H9 (cell line): ENCODE results near the gene IDUA. TPM values are rescaled to one million over a fixed set of nuclear protein-coding genes. Genes with fewer than 3 reads are reported as not detected.

Experiments used
- DNase-seq: peaks from one replicate; pipeline ENCODE4 v3.0.0-alpha.2; 2017
- H2AFZ ChIP-seq: one replicate; pipeline ENCODE4 v1.6.1; 2013; ENCODE audit warnings: mild to moderate bottlenecking, low read length, control low read depth, moderate library complexity
- H2AK5ac ChIP-seq: 2 replicates; pipeline ENCODE4 v1.6.1; 2013; ENCODE audit warnings: low read length, control low read depth, mixed read lengths; ENCODE audit not compliant: insufficient read length
- H2BK120ac ChIP-seq: one replicate; pipeline ENCODE4 v1.6.1; 2013; ENCODE audit warnings: low read depth, mild to moderate bottlenecking, low read length, control low read depth, inconsistent platforms; ENCODE audit not compliant: poor library complexity, severe bottlenecking
- H2BK12ac ChIP-seq: 2 replicates; pipeline ENCODE4 v1.6.1; 2013; ENCODE audit warnings: low read length, control low read depth, mixed read lengths, low read depth; ENCODE audit not compliant: insufficient read length
- H2BK15ac ChIP-seq: 2 replicates; pipeline ENCODE4 v1.6.1; 2013; ENCODE audit warnings: low read depth, low read length, control low read depth
- H2BK20ac ChIP-seq: one replicate; pipeline ENCODE4 v1.6.1; 2013; ENCODE audit warnings: low read depth, mild to moderate bottlenecking, low read length, control low read depth, inconsistent platforms; ENCODE audit not compliant: poor library complexity, severe bottlenecking
- H2BK5ac ChIP-seq: 2 replicates; pipeline ENCODE4 v1.6.1; 2013; ENCODE audit warnings: low read length, control low read depth, mixed read lengths; ENCODE audit not compliant: insufficient read length
- H3K14ac ChIP-seq: 2 replicates; pipeline ENCODE4 v1.6.1; 2013; ENCODE audit warnings: low read length, control low read depth; ENCODE audit not compliant: insufficient read depth
- H3K18ac ChIP-seq: 2 replicates; pipeline ENCODE4 v1.6.1; 2013; ENCODE audit warnings: low read depth, mild to moderate bottlenecking, mixed read lengths, low read length, control low read depth; ENCODE audit not compliant: insufficient read length
- H3K23ac ChIP-seq: 2 replicates; pipeline ENCODE4 v1.6.1; 2013; ENCODE audit warnings: low read length, control low read depth, mixed read lengths, low read depth; ENCODE audit not compliant: insufficient read length
- H3K23me2 ChIP-seq: 2 replicates; pipeline ENCODE4 v1.6.1; 2013; ENCODE audit warnings: low read depth, mild to moderate bottlenecking, mixed read lengths, low read length, control low read depth; ENCODE audit not compliant: insufficient read length, poor library complexity, severe bottlenecking
- H3K27ac ChIP-seq: 2 replicates; pipeline ENCODE4 v1.5.1; 2013; ENCODE audit warnings: low read length, control low read depth, mixed read lengths, low read depth; ENCODE audit not compliant: insufficient read length
- H3K27me3 ChIP-seq: 2 replicates; pipeline ENCODE4 v1.6.1; 2013; ENCODE audit warnings: low read length, control low read depth, inconsistent platforms; ENCODE audit not compliant: insufficient read depth
- H3K4ac ChIP-seq: 2 replicates; pipeline ENCODE4 v1.6.1; 2013; ENCODE audit warnings: low read depth, mild to moderate bottlenecking, control low read depth, inconsistent platforms, low read length, moderate library complexity
- H3K4me1 ChIP-seq: 2 replicates; pipeline ENCODE4 v1.6.1; 2013; ENCODE audit warnings: low read length, control low read depth, inconsistent platforms; ENCODE audit not compliant: insufficient read depth
- H3K4me2 ChIP-seq: 2 replicates; pipeline ENCODE4 v1.6.1; 2013; ENCODE audit warnings: low read length, control low read depth, mixed read lengths; ENCODE audit not compliant: insufficient read length, insufficient read depth
- H3K56ac ChIP-seq: 2 replicates; pipeline ENCODE4 v1.6.1; 2013; ENCODE audit warnings: low read depth, mild to moderate bottlenecking, mixed read lengths, low read length, control low read depth; ENCODE audit not compliant: insufficient read length
- H3K79me1 ChIP-seq: 2 replicates; pipeline ENCODE4 v1.6.1; 2013; ENCODE audit warnings: low read depth, mild to moderate bottlenecking, moderate library complexity, low read length, control low read depth, inconsistent platforms; ENCODE audit not compliant: insufficient read depth, poor library complexity, severe bottlenecking
- H3K79me2 ChIP-seq: 2 replicates; pipeline ENCODE4 v1.6.1; 2013; ENCODE audit warnings: low read length, control low read depth, inconsistent platforms; ENCODE audit not compliant: insufficient read depth
- H3K9ac ChIP-seq: 2 replicates; pipeline ENCODE4 v1.6.1; 2013; ENCODE audit warnings: low read length, control low read depth, mixed read lengths; ENCODE audit not compliant: insufficient read length; ENCODE audit errors: extremely low read depth
- H3K9me3 ChIP-seq: one replicate; pipeline ENCODE4 v1.6.1; 2013; ENCODE audit warnings: low read depth, low read length, inconsistent platforms; ENCODE audit not compliant: control insufficient read depth
- H3T11ph ChIP-seq: one replicate; pipeline ENCODE4 v1.6.1; 2013; ENCODE audit warnings: mild to moderate bottlenecking, low read length, control low read depth, inconsistent platforms
- H4K20me1 ChIP-seq: one replicate; pipeline ENCODE4 v1.6.1; 2013; ENCODE audit not compliant: control insufficient read depth, insufficient read length, insufficient read depth
- H4K5ac ChIP-seq: 2 replicates; pipeline ENCODE4 v1.6.1; 2013; ENCODE audit warnings: low read depth, mild to moderate bottlenecking, mixed read lengths, low read length, control low read depth; ENCODE audit not compliant: insufficient read length
- H4K8ac ChIP-seq: replicated peaks from 2 replicates; pipeline ENCODE4 v1.6.1; 2013; ENCODE audit warnings: low read length, control low read depth, mixed read lengths, low read depth; ENCODE audit not compliant: insufficient read length
- H4K91ac ChIP-seq: 2 replicates; pipeline ENCODE4 v1.6.1; 2013; ENCODE audit warnings: low read depth, mild to moderate bottlenecking, moderate library complexity, mixed read lengths, low read length, control low read depth; ENCODE audit not compliant: insufficient read length
- H3K27ac Mint-ChIP-seq, 3 experiments: 2 replicates in 2 of 3; 3 replicates in 1 of 3; pipeline ENCODE4 v1.8.0; 2020 to 2021; ENCODE audit warnings: mixed read lengths in 3 of 3, mild to moderate bottlenecking in 1 of 3, moderate library complexity in 1 of 3
- H3K27me3 Mint-ChIP-seq: 2 replicates; pipeline ENCODE4 v1.8.0; 2021; ENCODE audit warnings: low read depth, mild to moderate bottlenecking, moderate library complexity, mixed read lengths
- H3K36me3 Mint-ChIP-seq, 3 experiments: 2 replicates in 2 of 3; 3 replicates in 1 of 3; pipeline ENCODE4 v1.8.0; 2020 to 2021; ENCODE audit warnings: low read depth in 3 of 3, mixed read lengths in 3 of 3; ENCODE audit not compliant: insufficient read depth in 1 of 3
- H3K4me1 Mint-ChIP-seq, 2 experiments: 2 replicates each; pipeline ENCODE4 v1.8.0; 2020; ENCODE audit warnings: mixed read lengths in 2 of 2
- H3K4me3 Mint-ChIP-seq, 2 experiments: 2 replicates in 1 of 2; 3 replicates in 1 of 2; pipeline ENCODE4 v1.8.0; 2020 to 2021; ENCODE audit warnings: mild to moderate bottlenecking in 2 of 2, mixed read lengths in 2 of 2, moderate library complexity in 1 of 2
- H3K9me3 Mint-ChIP-seq, 2 experiments: 2 replicates in 1 of 2; 3 replicates in 1 of 2; pipeline ENCODE4 v1.8.0; 2020; ENCODE audit warnings: mild to moderate bottlenecking in 2 of 2, mixed read lengths in 2 of 2, moderate library complexity in 1 of 2
- WGBS: extraction: QIAGEN DNeasy Blood & Tissue Kit; methylation state at CpG from one replicate; pipeline ENCODE4 v1.1.7; 2013; ENCODE audit warnings: missing lambda C conversion rate, low lambda C conversion rate, mixed read lengths; ENCODE audit not compliant: insufficient read length; ENCODE audit errors: extremely low coverage; 5-methylcytosine and 5-hydroxymethylcytosine counted together
- total RNA-seq: library from RNA; stranded (reverse); gene quantifications from 2 replicates; pipeline ENCODE4 v1.2.1, GENCODE V29; 2021
- TF ChIP-seq, protein P1 (sequence below): fragments of 200-600 bp; sonication (generic); conservative IDR thresholded peaks from 3 replicates; pipeline ENCODE4 v1.8.0; 2021; ENCODE audit warnings: antibody characterized with exemption, mild to moderate bottlenecking

IDUA gene
- total RNA-seq, 1 experiment from 2014 or later = 14.5 TPM

DNA sequence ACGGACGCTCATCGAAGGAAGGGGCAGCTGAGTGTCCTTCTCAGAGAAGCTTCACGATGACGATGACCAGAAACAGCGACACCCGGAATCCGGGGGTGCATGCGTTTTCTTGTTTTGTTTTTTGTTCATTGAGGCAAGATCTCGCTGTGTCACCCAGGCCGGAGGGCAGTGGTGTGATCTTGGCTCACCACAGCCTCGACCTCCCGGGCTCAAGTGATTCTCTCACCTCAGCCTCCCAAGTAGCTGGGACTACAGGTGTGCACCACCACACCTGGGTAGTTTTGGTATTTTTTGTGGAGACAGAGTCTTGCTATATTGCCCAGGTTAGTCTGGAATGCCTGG lies 33.3 kb upstream of the IDUA start:
- no peak for DNase-seq
- Histone ChIP-seq H3K56ac (no peak overlapping the region), H4K91ac (no peak overlapping the region), H3T11ph (no peak overlapping the region), H3K4ac (no peak overlapping the region), H2BK20ac (no peak overlapping the region), H2AFZ (no peak overlapping the region), H3K79me2 (no peaks in the 10 kb centered on the region), H3K4me1 (no peaks in the 10 kb centered on the region), H2BK120ac (no peak overlapping the region), H3K23ac (no peak overlapping the region), H3K79me1 (no peaks in the 10 kb centered on the region), H3K9me3 (no peaks in the 10 kb centered on the region), H4K8ac (no peak overlapping the region), H3K9ac (no peak overlapping the region), H2BK5ac (no peak overlapping the region), H3K23me2 (no peaks in the 10 kb centered on the region), H3K14ac (no peak overlapping the region), H4K5ac (no peak overlapping the region), H2BK15ac (no peak overlapping the region), H3K4me2 (no peak overlapping the region), H3K27me3 (no peaks in the 10 kb centered on the region), H3K27ac (no peak overlapping the region), H2BK12ac (no peak overlapping the region), H4K20me1 (no peaks in the 10 kb centered on the region), H3K18ac (no peak overlapping the region), H2AK5ac (no peak overlapping the region)
- Mint-ChIP-seq H3K27me3 (no peaks in the 10 kb centered on the region), H3K36me3 (peaks cover 0 to under 1% (median 0%) of the 10 kb centered on the region in 3 experiments; a peak in 2 of 7 replicates), H3K27ac (no peak overlapping the region), H3K4me1 (peaks cover 2 to 7% of the 10 kb centered on the region in 2 experiments; a peak in 3 of 4 replicates), H3K9me3 (no peaks in the 10 kb centered on the region), H3K4me3 (no peak overlapping the region)
- no CpG with 5 or more reads among the region's 13 CpGs for WGBS
- TF ChIP-seq, protein P1, sequence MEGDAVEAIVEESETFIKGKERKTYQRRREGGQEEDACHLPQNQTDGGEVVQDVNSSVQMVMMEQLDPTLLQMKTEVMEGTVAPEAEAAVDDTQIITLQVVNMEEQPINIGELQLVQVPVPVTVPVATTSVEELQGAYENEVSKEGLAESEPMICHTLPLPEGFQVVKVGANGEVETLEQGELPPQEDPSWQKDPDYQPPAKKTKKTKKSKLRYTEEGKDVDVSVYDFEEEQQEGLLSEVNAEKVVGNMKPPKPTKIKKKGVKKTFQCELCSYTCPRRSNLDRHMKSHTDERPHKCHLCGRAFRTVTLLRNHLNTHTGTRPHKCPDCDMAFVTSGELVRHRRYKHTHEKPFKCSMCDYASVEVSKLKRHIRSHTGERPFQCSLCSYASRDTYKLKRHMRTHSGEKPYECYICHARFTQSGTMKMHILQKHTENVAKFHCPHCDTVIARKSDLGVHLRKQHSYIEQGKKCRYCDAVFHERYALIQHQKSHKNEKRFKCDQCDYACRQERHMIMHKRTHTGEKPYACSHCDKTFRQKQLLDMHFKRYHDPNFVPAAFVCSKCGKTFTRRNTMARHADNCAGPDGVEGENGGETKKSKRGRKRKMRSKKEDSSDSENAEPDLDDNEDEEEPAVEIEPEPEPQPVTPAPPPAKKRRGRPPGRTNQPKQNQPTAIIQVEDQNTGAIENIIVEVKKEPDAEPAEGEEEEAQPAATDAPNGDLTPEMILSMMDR = no peak
